GM21737 (cell line): ENCODE measurements around the gene ING1.

ENCODE experiments used
- ATAC-seq: cut with Tn5 transposase; IDR thresholded peaks from one replicate; pipeline ENCODE4 v1.9.1; 2021; ENCODE audit warnings: mild to moderate bottlenecking, moderate library complexity; ENCODE audit not compliant: unreplicated experiment

Gene ING1

GRCh38 chr13:110769097-110769496 lies 55.6 kb downstream of the ING1 start:
- ATAC-seq: no peak

GRCh38 chr13:110770678-110771077 lies 57.2 kb downstream of the ING1 start:
- no peak for ATAC-seq

GRCh38 chr13:110771194-110771593 lies 57.7 kb downstream of the ING1 start:
- no peak for ATAC-seq

- no peak for ATAC-seq
Observed at GRCh38 chr13:110772091-110772984, 58.8 kb downstream of the ING1 start.
